Measurements from ENCODE around the gene CDH15. TPM values are rescaled to one million over a fixed set of nuclear protein-coding genes. Genes with fewer than 3 reads are reported as not detected.
"Not testable (repeated sequence)": the region's sequence is repeated elsewhere in the genome, so short reads cannot be mapped to it uniquely, and the experiment has no call there.

CDH15 gene
- total RNA-seq, 1 experiment from 2014 or later: 3.8 TPM

DNA sequence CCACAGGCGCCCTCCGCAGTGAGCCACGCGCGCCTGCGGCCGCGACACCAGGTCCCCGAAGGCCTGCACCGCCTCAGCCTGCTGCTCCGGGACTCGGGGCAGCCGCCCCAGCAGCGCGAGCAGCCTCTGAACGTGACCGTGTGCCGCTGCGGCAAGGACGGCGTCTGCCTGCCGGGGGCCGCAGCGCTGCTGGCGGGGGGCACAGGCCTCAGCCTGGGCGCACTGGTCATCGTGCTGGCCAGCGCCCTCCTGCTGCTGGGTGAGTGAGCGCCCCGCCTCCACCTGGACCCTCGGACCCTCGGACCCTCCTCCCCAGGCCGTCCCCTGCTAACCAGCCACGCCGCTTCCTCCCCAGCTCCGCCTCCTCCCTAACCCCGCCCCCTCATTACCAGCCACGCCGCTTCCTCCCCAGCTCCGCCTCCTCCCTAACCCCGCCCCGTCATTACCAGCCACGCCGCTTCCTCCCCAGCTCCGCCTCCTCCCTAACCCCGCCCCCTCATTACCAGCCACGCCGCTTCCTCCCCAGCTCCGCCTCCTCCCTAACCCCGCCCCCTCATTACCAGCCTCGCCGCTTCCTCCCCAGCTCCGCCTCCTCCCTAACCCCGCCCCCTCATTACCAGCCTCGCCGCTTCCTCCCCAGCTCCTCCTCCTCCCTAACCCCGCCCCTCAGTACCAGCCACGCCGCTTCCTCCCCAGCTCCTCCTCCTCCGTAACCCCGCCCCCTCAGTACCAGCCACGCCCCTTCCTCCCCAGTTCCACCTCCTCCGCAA, 20.8 kb downstream of the CDH15 start:
- peak; percentile 42; the same call in 1 of the 2 replicates for TF ChIP-seq ZFX (IDR thresholded peaks at IDR 0.05)
- peak; percentile 85 for TF ChIP-seq EGR1 (IDR thresholded peaks at IDR 0.05; ENCODE audit: low read depth)
- peak; percentile 55 for TF ChIP-seq SP1 (IDR thresholded peaks at IDR 0.05; ENCODE audit: low read depth)
- peak; percentile 51 for TF ChIP-seq POLR2AphosphoS5 (IDR thresholded peaks at IDR 0.05; ENCODE audit: low read depth, low read length)
- not testable (repeated sequence) for H3K36me3 ChIP-seq (ENCODE audit: control insufficient read depth in 1 of 2, insufficient read depth in 2 of 2, low read length in 2 of 2); H3K9me3 ChIP-seq (ENCODE audit: control insufficient read depth in 1 of 2, insufficient read depth in 1 of 2, low read depth in 1 of 2, low read length in 2 of 2); H4K20me1 ChIP-seq (ENCODE audit: insufficient read depth); H3K27me3 ChIP-seq (ENCODE audit: insufficient read depth, low read length); H3K9me2 ChIP-seq (ENCODE audit: insufficient read depth); BruUV-seq (replicated peaks); H2AFZ ChIP-seq (ENCODE audit: low read depth, low read length, poor library complexity, severe bottlenecking); H3K79me2 ChIP-seq (ENCODE audit: insufficient read depth, low read length)
- peak overlapping the region; percentile 76; the same call in 1 of the 2 replicates for H3K27ac ChIP-seq (ENCODE audit: low read depth, low read length)
- H3K4me3 ChIP-seq (replicated peaks in 1 of 2; ENCODE audit: low read depth in 1 of 2, low read length in 2 of 2): peak overlapping the region; percentile 47 to 74
- ChIA-PET POLR2A (interaction anchor here (0.6 to 2.1 kb wide), 17 partner anchors 9 to 418 kb away, joined by 3 to 12 read pairs (median 4); partner anchors contain the start of genes APRT, CDH15 and ZNF778), RAD21 (ENCODE audit: low non-redundant PET in 1 of 2, low total read pairs in 2 of 2, uncharacterized antibody in 2 of 2, unreplicated experiment in 2 of 2) (interaction anchor here (0.6 to 1.4 kb wide), 5 partner anchors 9 to 25 kb away, joined by 3 to 8 read pairs (median 5); partner anchors contain the start of gene CDH15 (in 1 of the 2)), CTCF (interaction anchor here (0.9 to 1.5 kb wide), 11 partner anchors 9 to 634 kb away, joined by 3 to 14 read pairs (median 5); partner anchors contain the start of genes CDH15 and ZNF778)
- DNase-seq (ENCODE audit: low read depth, low spot score): peak; percentile 97
- H3K4me1 ChIP-seq (ENCODE audit: control insufficient read depth in 1 of 2, insufficient read depth in 2 of 2, low read length in 2 of 2): peaks cover 0 to 20% of the 10 kb centered on the region in 2 experiments; a peak in 2 of 4 replicates
- peak overlapping the region; percentile 83 for H3K9ac ChIP-seq (ENCODE audit: low read length)
- H3K4me2 ChIP-seq (ENCODE audit: low read length): peak overlapping the region; percentile 99
- peak; percentile 64 for ATAC-seq
- intact Hi-C loops (cut with micrococcal nuclease): loop anchor here (1.0 kb wide), 1 partner anchor 21 kb away; the partner anchor contains the start of gene CDH15

DNA sequence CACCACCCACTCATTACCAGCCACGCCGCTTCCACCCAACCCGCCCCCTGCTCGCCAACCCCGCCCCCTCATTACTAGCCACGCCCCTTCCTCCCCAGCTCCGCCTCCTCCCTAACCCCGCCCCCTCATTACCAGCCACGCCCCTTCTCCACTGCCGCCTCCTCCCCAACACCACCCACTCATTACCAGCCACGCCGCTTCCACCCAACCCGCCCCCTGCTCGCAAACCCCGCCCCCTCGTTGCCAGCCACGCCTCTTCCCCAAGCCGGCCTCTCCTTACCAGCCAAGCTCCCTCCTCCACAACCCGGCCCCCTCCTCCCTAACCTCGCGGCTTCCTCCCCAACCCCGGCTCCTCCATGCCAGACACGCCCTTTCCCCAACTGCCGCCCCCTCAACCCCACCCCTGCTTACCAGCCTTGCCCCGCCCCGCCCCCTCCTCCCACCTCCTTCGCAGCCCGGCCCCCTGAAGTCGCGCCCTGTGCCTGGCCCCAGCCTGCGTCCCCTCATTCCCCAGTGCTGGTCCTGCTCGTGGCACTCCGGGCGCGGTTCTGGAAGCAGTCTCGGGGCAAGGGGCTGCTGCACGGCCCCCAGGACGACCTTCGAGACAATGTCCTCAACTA, 21.5 kb downstream of the CDH15 start:
- no peaks in the 10 kb centered on the region for H3K9me3 ChIP-seq (ENCODE audit: control insufficient read depth in 1 of 2, insufficient read depth in 1 of 2, low read depth in 1 of 2, low read length in 2 of 2)
- H3K36me3 ChIP-seq (ENCODE audit: control insufficient read depth in 1 of 2, insufficient read depth in 2 of 2, low read length in 2 of 2): no peaks in the 10 kb centered on the region
- H3K9me2 ChIP-seq (ENCODE audit: insufficient read depth): no peaks in the 10 kb centered on the region
- H3K4me3 ChIP-seq (replicated peaks in 1 of 2; ENCODE audit: low read depth in 1 of 2, low read length in 2 of 2): peak overlapping the region; percentile 19 to 26; a peak in 2 of 4 replicates
- ChIA-PET RAD21 (ENCODE audit: low non-redundant PET in 1 of 2, low total read pairs in 2 of 2, uncharacterized antibody in 2 of 2, unreplicated experiment in 2 of 2) (interaction anchor here (0.6 to 1.4 kb wide), 5 partner anchors 9 to 250 kb away, joined by 4 to 8 read pairs (median 5); partner anchors contain the start of gene CDH15 (in 1 of the 2)), POLR2A (interaction anchor here (0.6 to 2.1 kb wide), 15 partner anchors 9 to 419 kb away, joined by 3 to 12 read pairs (median 4); partner anchors contain the start of genes APRT, CDH15 and ZNF778), CTCF (interaction anchor here (0.9 to 1.5 kb wide), 11 partner anchors 8 to 634 kb away, joined by 3 to 14 read pairs (median 5); partner anchors contain the start of genes CDH15 and ZNF778)
- H3K4me2 ChIP-seq (ENCODE audit: low read length): peak overlapping the region; percentile 72
- intact Hi-C loops (cut with micrococcal nuclease): loop anchor here (1.0 kb wide), 1 partner anchor 22 kb away; the partner anchor contains the start of gene CDH15
- no peaks in the 10 kb centered on the region for H4K20me1 ChIP-seq (ENCODE audit: insufficient read depth)
- H2AFZ ChIP-seq (ENCODE audit: low read depth, low read length, poor library complexity, severe bottlenecking): no peak overlapping the region
- no peaks in the 10 kb centered on the region for H3K79me2 ChIP-seq (ENCODE audit: insufficient read depth, low read length)
- no peak overlapping the region; the same call in 1 of the 2 replicates for H3K27ac ChIP-seq (ENCODE audit: low read depth, low read length)
- DNase-seq (ENCODE audit: low read depth, low spot score) (peak; percentile 94), ATAC-seq (peak; percentile 80)
- H3K9ac ChIP-seq (ENCODE audit: low read length): peak overlapping the region; percentile 27; the same call in 1 of the 2 replicates
- peaks cover 0 to 16% of the 10 kb centered on the region in 2 experiments; a peak in 2 of 4 replicates for H3K4me1 ChIP-seq (ENCODE audit: control insufficient read depth in 1 of 2, insufficient read depth in 2 of 2, low read length in 2 of 2)
- BruUV-seq (replicated peaks): no TSS peak
- H3K27me3 ChIP-seq (ENCODE audit: insufficient read depth, low read length): no peaks in the 10 kb centered on the region
- TF ChIP-seq FOSL1 (IDR thresholded peaks at IDR 0.05; ENCODE audit: low read depth): no peak
- TF ChIP-seq SP1 (IDR thresholded peaks at IDR 0.05; ENCODE audit: low read depth): 0 out of 2 replicates have a peak, but pooled peaks have one; percentile 28

Data from HCT116 (cell line).